B cell (primary cell): ENCODE results near the gene HAND2. TPM values are rescaled to one million over a fixed set of nuclear protein-coding genes. Genes with fewer than 3 reads are reported as not detected.

Experiments
- ATAC-seq: fragments of 200-7000 bp; cut with Tn5 transposase; one replicate; pipeline ENCODE4 v1.10.0; 2021; ENCODE audit warnings: low read depth, mild to moderate bottlenecking, moderate number of reproducible peaks, moderate library complexity
- CTCF ChIA-PET: fragments of 350-600 bp; sonication (Branson Sonifier 250); formaldehyde crosslinking; loops from one replicate; lab custom pipeline; 2021; ENCODE audit warnings: antibody characterized with exemption, inconsistent platforms; lab: Charles Lee
- POLR2A ChIA-PET: fragments of 350-600 bp; sonication (Branson Sonifier 250); formaldehyde crosslinking; loops from one replicate; lab custom pipeline; 2021; ENCODE audit warnings: antibody characterized with exemption; lab: Charles Lee
- DNase-seq: peaks from one replicate; pipeline ENCODE4 v3.0.0; 2013
- H2AFZ ChIP-seq: 2 replicates; pipeline ENCODE4 v1.6.1; 2012; ENCODE audit warnings: mild to moderate bottlenecking, low read depth, low read length; ENCODE audit not compliant: insufficient read depth, poor library complexity, severe bottlenecking
- H3K27ac ChIP-seq, 2 donors: 1 replicate in 1 of 2; 2 replicates in 1 of 2; pipeline ENCODE4 v1.5.1; 2012 to 2013; ENCODE audit warnings: low read length in 2 of 2, mild to moderate bottlenecking in 2 of 2, moderate library complexity in 1 of 2
- H3K27me3 ChIP-seq, 4 experiments: fragments of 200-600 bp in 1 of 4; sonication (generic) in 1 of 4; replicated peaks in 1 of 4; 1 replicate in 2 of 4; 2 replicates in 2 of 4; pipeline versions ENCODE4 v1.6.1 to v1.7.0; 2013 to 2016; ENCODE audit warnings: low read length in 3 of 4, mild to moderate bottlenecking in 2 of 4, mixed read lengths in 1 of 4, moderate library complexity in 1 of 4; ENCODE audit not compliant: insufficient read depth in 4 of 4, control insufficient read depth in 3 of 4; ENCODE audit errors: control extremely low read depth in 1 of 4
- H3K36me3 ChIP-seq, 2 experiments: replicated peaks in 1 of 2; 1 replicate in 1 of 2; 2 replicates in 1 of 2; pipeline versions ENCODE4 v1.6.1 to v1.7.1; 2013; ENCODE audit warnings: low read length in 1 of 2; ENCODE audit not compliant: insufficient read depth in 2 of 2, control insufficient read depth in 1 of 2; ENCODE audit errors: control extremely low read depth in 1 of 2, extremely low read depth in 1 of 2
- H3K4me1 ChIP-seq, 2 donors: fragments of 200-600 bp in 1 of 2; sonication (generic) in 1 of 2; 1 replicate in 1 of 2; 2 replicates in 1 of 2; pipeline versions ENCODE4 v1.5.1 to v1.6.1; 2013 to 2017; ENCODE audit warnings: low read length in 2 of 2; ENCODE audit not compliant: control insufficient read depth in 2 of 2, insufficient read depth in 2 of 2
- H3K4me2 ChIP-seq: replicated peaks from 2 replicates; pipeline ENCODE3; 2012; ENCODE audit warnings: mild to moderate bottlenecking, low read depth, low read length; ENCODE audit not compliant: poor library complexity, severe bottlenecking
- H3K4me3 ChIP-seq, 5 experiments: fragments of 200-600 bp in 1 of 5; sonication (generic) in 1 of 5; 1 replicate in 3 of 5; 2 replicates in 2 of 5; pipeline versions ENCODE4 v1.5.1 to v1.7.0; 2011 to 2016; ENCODE audit warnings: low read length in 4 of 5, mild to moderate bottlenecking in 4 of 5, low read depth in 2 of 5, control low read depth in 1 of 5, moderate library complexity in 1 of 5; ENCODE audit not compliant: insufficient read depth in 1 of 5; ENCODE audit errors: control extremely low read depth in 1 of 5, extremely low read depth in 1 of 5
- H3K79me2 ChIP-seq: fragments of 200-600 bp; sonication (generic); one replicate; pipeline ENCODE4 v1.6.0; 2016; ENCODE audit warnings: low read length; ENCODE audit not compliant: control insufficient read depth, insufficient read depth
- H3K9ac ChIP-seq: fragments of 200-600 bp; sonication (generic); 2 replicates; pipeline ENCODE4 v1.6.1; 2017; ENCODE audit warnings: mild to moderate bottlenecking, low read length, moderate library complexity
- H3K9me3 ChIP-seq, 3 donors: one replicate each; pipeline versions ENCODE4 v1.6.1 to v1.7.1; 2013; ENCODE audit warnings: low read length in 2 of 3; ENCODE audit not compliant: control insufficient read depth in 2 of 3, insufficient read depth in 1 of 3; ENCODE audit errors: control extremely low read depth in 1 of 3
- H4K20me1 ChIP-seq: 2 replicates; pipeline ENCODE4 v1.6.0; 2012; ENCODE audit warnings: mild to moderate bottlenecking, low read length; ENCODE audit not compliant: insufficient read depth, control insufficient read depth, poor library complexity, severe bottlenecking
- H3K27ac Mint-ChIP-seq: one replicate; pipeline ENCODE4 v1.8.0; 2021; ENCODE audit warnings: mixed read lengths
- H3K27me3 Mint-ChIP-seq: one replicate; pipeline ENCODE4 v1.8.0; 2021; ENCODE audit warnings: mixed read lengths
- H3K4me1 Mint-ChIP-seq: one replicate; pipeline ENCODE4 v1.8.0; 2021; ENCODE audit warnings: mixed read lengths
- H3K4me3 Mint-ChIP-seq: one replicate; pipeline ENCODE4 v1.8.0; 2021; ENCODE audit warnings: mixed read lengths
- H3K9me3 Mint-ChIP-seq: one replicate; pipeline ENCODE4 v1.8.0; 2022; ENCODE audit warnings: mixed read lengths; ENCODE audit not compliant: insufficient read depth
- EZH2 ChIP-seq: IDR thresholded peaks from 2 replicates; pipeline ENCODE4 v1.6.1; 2012; ENCODE audit warnings: borderline replicate concordance, low read depth, mild to moderate bottlenecking, moderate library complexity, low read length; ENCODE audit not compliant: insufficient read depth, poor library complexity, severe bottlenecking
- WGBS: methylation state at CpG from one replicate; pipeline ENCODE4 v1.1.5; 2013; ENCODE audit warnings: missing lambda C conversion rate; ENCODE audit not compliant: insufficient coverage; 5-methylcytosine and 5-hydroxymethylcytosine counted together
- intact Hi-C: fragments of 100-400 bp; cut with micrococcal nuclease; formaldehyde crosslinking; loops from one replicate; pipeline ENCODE4 v1.10.0; 2022
- polyA plus RNA-seq: library from polyadenylated mRNA; depleted of rRNA; stranded (reverse); fragments of >200 nt; gene quantifications from 2 replicates; pipeline ENCODE4 v1.2.3, GENCODE V29; 2012
- total RNA-seq, 2 donors: library from RNA; stranded (reverse); fragments of 120-200 nt in 1 of 2; gene quantifications; 1 replicate in 1 of 2; 2 replicates in 1 of 2; pipeline versions ENCODE4 v1.2.3 to v1.2.4, GENCODE V29; 2013 to 2022
- TF ChIP-seq, protein P1 (sequence below): fragments of 200-600 bp; IDR thresholded peaks from one replicate; pipeline ENCODE4 v1.8.0; 2022; ENCODE audit warnings: antibody characterized with exemption, mild to moderate bottlenecking

Gene HAND2
- total and polyA plus RNA-seq, 2 donors (not counting 1 experiment from before 2014, with no cell fraction given), result not detected

DNA sequence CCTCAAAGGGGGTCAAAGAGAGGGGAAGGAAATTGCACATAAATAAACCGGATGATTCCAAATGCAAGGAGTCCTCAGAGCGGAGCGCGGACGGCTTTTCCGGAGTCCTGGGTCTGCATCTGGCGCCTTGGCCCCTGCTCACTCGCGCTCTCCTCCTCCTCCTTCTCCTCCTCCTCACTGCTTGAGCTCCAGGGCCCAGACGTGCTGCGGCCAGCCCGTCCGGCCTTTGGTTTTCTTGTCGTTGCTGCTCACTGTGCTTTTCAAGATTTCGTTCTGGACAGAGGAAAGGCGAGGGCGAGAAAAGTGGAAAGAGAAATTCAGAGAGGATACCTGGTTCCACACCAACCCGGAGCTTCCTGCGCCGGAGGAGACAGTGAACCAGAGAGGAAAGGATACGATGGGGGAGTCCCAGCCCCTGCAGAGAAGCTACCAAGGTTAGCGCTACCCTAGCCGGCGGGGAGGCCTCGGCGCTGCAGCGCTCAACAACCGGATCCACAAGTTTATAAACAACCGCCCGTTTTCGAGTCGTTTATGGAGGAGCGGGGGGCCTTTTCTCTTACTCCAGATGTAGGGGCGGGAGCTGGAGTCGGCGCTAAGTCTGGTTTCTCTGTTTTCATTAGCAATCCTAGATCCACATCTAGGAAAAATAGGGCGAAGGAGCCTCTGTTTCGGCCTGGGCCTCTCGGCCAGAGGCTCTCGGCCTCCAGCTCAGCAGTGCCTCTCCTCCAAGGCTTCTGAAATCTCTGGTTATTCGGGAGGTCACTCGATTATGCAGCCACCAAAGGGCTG is 2.7 kb downstream of the HAND2 start:
- Histone ChIP-seq H3K4me2 (no peak overlapping the region), H3K9me3 (peaks cover 0 to 92% (median 19%) of the 10 kb centered on the region in 3 donors), H3K27ac (no peak overlapping the region), H3K4me1 (peaks cover 14 to 37% of the 10 kb centered on the region in 2 donors), H3K4me3 (no peak overlapping the region), H3K36me3 (no peaks in the 10 kb centered on the region), H3K9ac (no peak overlapping the region), H2AFZ (no peak overlapping the region), H3K79me2 (no peaks in the 10 kb centered on the region), H3K27me3 (peaks cover 0 to 95% (median 82%) of the 10 kb centered on the region in 4 experiments), H4K20me1 (no peaks in the 10 kb centered on the region)
- WGBS, result 15% methylated on average over 40 of the region's 42 CpGs
- H3K9me3 Mint-ChIP-seq, result peaks cover 3% of the 10 kb centered on the region
- ChIA-PET POLR2A (no interaction called here), CTCF (no interaction called here)
- H3K27me3 Mint-ChIP-seq, result peaks cover 74% of the 10 kb centered on the region
- ATAC-seq, result no peak
- no peak overlapping the region for H3K4me3 Mint-ChIP-seq
- intact Hi-C loops, result no loop called here
- peaks cover 16% of the 10 kb centered on the region for H3K4me1 Mint-ChIP-seq
- peak; percentile 34 for DNase-seq
- no peak overlapping the region for H3K27ac Mint-ChIP-seq
- no peak for TF ChIP-seq EZH2
- TF ChIP-seq, protein P1, sequence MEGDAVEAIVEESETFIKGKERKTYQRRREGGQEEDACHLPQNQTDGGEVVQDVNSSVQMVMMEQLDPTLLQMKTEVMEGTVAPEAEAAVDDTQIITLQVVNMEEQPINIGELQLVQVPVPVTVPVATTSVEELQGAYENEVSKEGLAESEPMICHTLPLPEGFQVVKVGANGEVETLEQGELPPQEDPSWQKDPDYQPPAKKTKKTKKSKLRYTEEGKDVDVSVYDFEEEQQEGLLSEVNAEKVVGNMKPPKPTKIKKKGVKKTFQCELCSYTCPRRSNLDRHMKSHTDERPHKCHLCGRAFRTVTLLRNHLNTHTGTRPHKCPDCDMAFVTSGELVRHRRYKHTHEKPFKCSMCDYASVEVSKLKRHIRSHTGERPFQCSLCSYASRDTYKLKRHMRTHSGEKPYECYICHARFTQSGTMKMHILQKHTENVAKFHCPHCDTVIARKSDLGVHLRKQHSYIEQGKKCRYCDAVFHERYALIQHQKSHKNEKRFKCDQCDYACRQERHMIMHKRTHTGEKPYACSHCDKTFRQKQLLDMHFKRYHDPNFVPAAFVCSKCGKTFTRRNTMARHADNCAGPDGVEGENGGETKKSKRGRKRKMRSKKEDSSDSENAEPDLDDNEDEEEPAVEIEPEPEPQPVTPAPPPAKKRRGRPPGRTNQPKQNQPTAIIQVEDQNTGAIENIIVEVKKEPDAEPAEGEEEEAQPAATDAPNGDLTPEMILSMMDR, result no peak

DNA sequence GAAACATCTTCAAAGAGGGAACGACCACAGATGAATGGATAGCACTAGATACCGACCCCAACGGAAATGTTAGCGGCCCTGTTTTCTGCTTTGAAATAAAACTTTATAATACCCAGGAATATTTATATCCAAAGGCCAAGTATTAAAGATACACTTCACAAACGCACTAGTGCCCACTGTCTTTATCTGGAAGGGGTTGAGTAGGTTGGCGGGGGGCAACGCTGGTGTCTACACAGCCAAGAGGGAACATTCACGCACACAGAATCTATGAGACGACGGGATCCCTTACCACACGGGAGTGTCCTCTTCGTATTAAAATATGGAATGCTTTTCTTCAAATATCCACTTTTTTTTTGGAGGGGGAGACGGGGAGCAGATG is 3.3 kb downstream of the HAND2 start:
- TF ChIP-seq, protein P1, result no peak
- no peak for TF ChIP-seq EZH2
- Histone ChIP-seq H3K9me3 (peaks cover 0 to 94% (median 20%) of the 10 kb centered on the region in 3 donors), H3K4me3 (no peak overlapping the region), H3K79me2 (no peaks in the 10 kb centered on the region), H3K27me3 (peaks cover 0 to 95% (median 81%) of the 10 kb centered on the region in 4 experiments), H3K4me1 (peaks cover 19 to 43% of the 10 kb centered on the region in 2 donors), H3K27ac (no peak overlapping the region), H3K36me3 (no peaks in the 10 kb centered on the region), H3K9ac (no peak overlapping the region), H3K4me2 (no peak overlapping the region), H4K20me1 (no peaks in the 10 kb centered on the region), H2AFZ (no peak overlapping the region)
- CTCF ChIA-PET, result no interaction called here
- ATAC-seq (no peak), DNase-seq (peak; percentile 12)
- Mint-ChIP-seq H3K4me3 (no peak overlapping the region), H3K4me1 (peaks cover 17% of the 10 kb centered on the region), H3K27me3 (peaks cover 74% of the 10 kb centered on the region), H3K27ac (no peak overlapping the region), H3K9me3 (peaks cover 3% of the 10 kb centered on the region)
- no CpG with 5 or more reads among the region's 13 CpGs for WGBS
- intact Hi-C loops, result no loop called here
- POLR2A ChIA-PET, result no interaction called here
